Neural cell (in vitro differentiated cells): Measurements from ENCODE around the gene UBAP1. TPM values are rescaled to one million over a fixed set of nuclear protein-coding genes. Genes with fewer than 3 reads are reported as not detected.

Source experiments
- H2AFZ ChIP-seq: fragments of 200-600, 300-800 bp; sonication (generic), shearing (Covaris generic); 2 replicates; pipeline ENCODE4 v1.6.0; 2014; ENCODE audit warnings: low read depth, mild to moderate bottlenecking, antibody characterized with exemption, low read length, moderate library complexity
- H3F3A ChIP-seq: fragments of 200-600 bp; shearing (Covaris generic); 2 replicates; pipeline ENCODE4 v1.6.1; 2016; ENCODE audit warnings: mild to moderate bottlenecking, moderate library complexity, mixed read lengths, antibody characterized with exemption, low read length; ENCODE audit not compliant: insufficient read depth, poor library complexity, severe bottlenecking
- H3K27ac ChIP-seq: fragments of 200-600, 300-800 bp; sonication (generic), shearing (Covaris generic); 2 replicates; pipeline ENCODE4 v1.5.1; 2014; ENCODE audit warnings: mild to moderate bottlenecking, low read length, moderate library complexity
- H3K27me3 ChIP-seq: fragments of 300-800, 200-600 bp; sonication (generic), shearing (Covaris generic); 2 replicates; pipeline ENCODE4 v1.6.0; 2014; ENCODE audit warnings: mild to moderate bottlenecking, low read depth, low read length, moderate library complexity; ENCODE audit not compliant: insufficient read depth
- H3K36me3 ChIP-seq: fragments of 300-800, 200-600 bp; sonication (generic), shearing (Covaris generic); 2 replicates; pipeline ENCODE4 v1.5.1; 2014; ENCODE audit warnings: mild to moderate bottlenecking, antibody characterized with exemption, low read length, moderate library complexity; ENCODE audit not compliant: insufficient read depth
- H3K4me2 ChIP-seq: fragments of 300-800, 200-600 bp; sonication (generic), shearing (Covaris generic); 2 replicates; pipeline ENCODE4 v1.6.0; 2014; ENCODE audit warnings: mild to moderate bottlenecking, low read length
- H3K4me3 ChIP-seq: fragments of 300-800, 200-600 bp; sonication (generic), shearing (Covaris generic); 2 replicates; pipeline ENCODE4 v1.5.1; 2014; ENCODE audit warnings: mild to moderate bottlenecking, low read length, moderate library complexity
- H3K79me2 ChIP-seq: fragments of 200-600 bp; shearing (Covaris generic); replicated peaks from 2 replicates; pipeline ENCODE4 v1.6.0; 2014; ENCODE audit warnings: mild to moderate bottlenecking, low read length, moderate library complexity; ENCODE audit not compliant: insufficient read depth
- H3K9ac ChIP-seq: fragments of 300-800, 200-600 bp; sonication (generic), shearing (Covaris generic); 2 replicates; pipeline ENCODE4 v1.6.1; 2016; ENCODE audit warnings: mild to moderate bottlenecking, low read length, mixed read lengths
- H3K9me2 ChIP-seq: fragments of 200-600 bp; shearing (Covaris generic); 2 replicates; pipeline ENCODE4 v1.6.1; 2016; ENCODE audit warnings: mild to moderate bottlenecking, low read length, mixed read lengths; ENCODE audit not compliant: insufficient read depth
- H3K9me3 ChIP-seq: fragments of 200-600, 300-800 bp; sonication (generic), shearing (Covaris generic); 2 replicates; pipeline ENCODE4 v1.6.1; 2016; ENCODE audit warnings: mild to moderate bottlenecking, mixed run types, low read length, moderate library complexity, mixed read lengths
- H4K20me1 ChIP-seq: fragments of 200-600 bp; shearing (Covaris generic); 2 replicates; pipeline ENCODE4 v1.6.1; 2016; ENCODE audit warnings: mild to moderate bottlenecking, mixed run types; ENCODE audit not compliant: insufficient read depth
- CTCF ChIP-seq: fragments of 450-650 bp; IDR thresholded peaks from 2 replicates; pipeline ENCODE4 v1.5.1; 2014; ENCODE audit warnings: antibody characterized with exemption, mild to moderate bottlenecking, moderate library complexity; ENCODE audit not compliant: poor library complexity, severe bottlenecking
- EP300 ChIP-seq: fragments of 450-650 bp; conservative IDR thresholded peaks from 2 replicates; pipeline ENCODE4 v1.6.1; 2014; ENCODE audit warnings: antibody characterized with exemption, mild to moderate bottlenecking, moderate library complexity; ENCODE audit not compliant: poor library complexity, severe bottlenecking
- EZH2 ChIP-seq: fragments of 200-600, 300-800 bp; shearing (Covaris generic), sonication (generic); IDR thresholded peaks from 2 replicates; pipeline ENCODE4 v1.6.1; 2014; ENCODE audit warnings: antibody characterized with exemption, low read length, borderline replicate concordance, mild to moderate bottlenecking; ENCODE audit not compliant: insufficient read depth, poor library complexity, severe bottlenecking
- MXI1 ChIP-seq: fragments of 450-650 bp; conservative IDR thresholded peaks from 2 replicates; pipeline ENCODE4 v1.6.1; 2014; ENCODE audit warnings: antibody characterized with exemption, mild to moderate bottlenecking; ENCODE audit not compliant: poor library complexity, severe bottlenecking
- POLR2AphosphoS5 ChIP-seq: IDR thresholded peaks from 2 replicates; pipeline ENCODE4 v1.6.1; 2012
- RAD21 ChIP-seq: fragments of 450-650 bp; conservative IDR thresholded peaks from 2 replicates; pipeline ENCODE4 v1.6.1; 2014; ENCODE audit warnings: antibody characterized with exemption, mild to moderate bottlenecking, moderate library complexity
- REST ChIP-seq: IDR thresholded peaks from 2 replicates; pipeline ENCODE4 v1.6.1; 2012; ENCODE audit warnings: borderline replicate concordance
- SMC3 ChIP-seq: fragments of 450-650 bp; conservative IDR thresholded peaks from 2 replicates; pipeline ENCODE4 v1.6.1; 2014; ENCODE audit warnings: antibody characterized with exemption, mild to moderate bottlenecking, moderate library complexity; ENCODE audit not compliant: poor library complexity
- TAF1 ChIP-seq: IDR thresholded peaks from 2 replicates; pipeline ENCODE4 v1.6.1; 2012; ENCODE audit warnings: low read depth
- polyA plus RNA-seq: library from polyadenylated mRNA; depleted of rRNA; stranded (reverse); fragments of >200 nt; gene quantifications from 2 replicates; pipeline ENCODE4 v1.2.3, GENCODE V29; 2014

UBAP1 gene
- polyA plus RNA-seq, 1 donor from 2014 or later = 35.1 TPM

- no peak overlapping the region for H3K9ac ChIP-seq
- no peak for TF ChIP-seq TAF1
- TF ChIP-seq REST = no peak
- TF ChIP-seq MXI1 = no peak
- TF ChIP-seq RAD21 = no peak
- TF ChIP-seq EP300 = no peak
- TF ChIP-seq EZH2 = no peak
- TF ChIP-seq CTCF = no peak
- no peak for TF ChIP-seq SMC3
- no peak for TF ChIP-seq POLR2AphosphoS5
- H3K9me3 ChIP-seq = no peaks in the 10 kb centered on the region
- no peak overlapping the region for H3K4me3 ChIP-seq
- H4K20me1 ChIP-seq = no peaks in the 10 kb centered on the region
- H3K4me2 ChIP-seq = no peak overlapping the region
- no peaks in the 10 kb centered on the region for H3F3A ChIP-seq
- H3K27ac ChIP-seq = no peak overlapping the region
- H2AFZ ChIP-seq = no peak overlapping the region
- H3K79me2 ChIP-seq = peaks cover 57% of the 10 kb centered on the region
- H3K36me3 ChIP-seq = no peaks in the 10 kb centered on the region
- H3K27me3 ChIP-seq = no peaks in the 10 kb centered on the region
- no peaks in the 10 kb centered on the region for H3K9me2 ChIP-seq
Observed at GRCh38 chr9:34187891-34188240, 9.0 kb downstream of the UBAP1 start.

- Histone ChIP-seq H3K9me3 (no peaks in the 10 kb centered on the region), H2AFZ (no peak overlapping the region), H3K36me3 (no peaks in the 10 kb centered on the region), H4K20me1 (no peaks in the 10 kb centered on the region), H3K27ac (no peak overlapping the region), H3F3A (no peaks in the 10 kb centered on the region), H3K4me2 (no peak overlapping the region), H3K9ac (no peak overlapping the region), H3K4me3 (no peak overlapping the region), H3K27me3 (no peaks in the 10 kb centered on the region), H3K9me2 (no peaks in the 10 kb centered on the region), H3K79me2 (peaks cover 40% of the 10 kb centered on the region)
- TF ChIP-seq REST = no peak
- no peak for TF ChIP-seq MXI1
- peak; percentile 30 for TF ChIP-seq CTCF
- TF ChIP-seq RAD21 = no peak
Observed at GRCh38 chr9:34190996-34191892, 12.4 kb downstream of the UBAP1 start.
